PC-9 (cell line): ENCODE data around the gene PDE6D. TPM values are rescaled to one million over a fixed set of nuclear protein-coding genes. Genes with fewer than 3 reads are reported as not detected.

Source experiments
- BruUV-seq: library from RNA; stranded (reverse); fragments of 400-500 nt; replicated peaks from 2 replicates; lab custom pipeline; 2021; lab: Mats Ljungman, UMichigan
- CTCF ChIA-PET: fragments of 300-600 bp; sonication (Branson Sonifier 250); formaldehyde crosslinking; loops from one replicate; lab custom pipeline; 2022; ENCODE audit warnings: antibody characterized with exemption; lab: Charles Lee
- POLR2A ChIA-PET: fragments of 300-600 bp; sonication (Branson Sonifier 250); formaldehyde crosslinking; loops from one replicate; lab custom pipeline; 2022; ENCODE audit warnings: antibody characterized with exemption; ENCODE audit not compliant: unreplicated experiment; lab: Charles Lee
- DNase-seq, 2 experiments: peaks; one replicate each; pipeline versions ENCODE4 v3.0.0 to v3.0.0-alpha.2; 2015 to 2022; ENCODE audit warnings: mixed read lengths in 1 of 2
- H2AFZ ChIP-seq: fragments of 200-600 bp; sonication (generic); 2 replicates; pipeline ENCODE4 v1.8.1; 2017; ENCODE audit warnings: antibody characterized with exemption
- H3F3A ChIP-seq: fragments of 200-600 bp; sonication (generic); 2 replicates; pipeline ENCODE4 v1.8.1; 2017; ENCODE audit warnings: antibody characterized with exemption, mild to moderate bottlenecking, low read depth; ENCODE audit not compliant: insufficient read depth
- H3K27ac ChIP-seq: fragments of 200-600 bp; sonication (generic); 2 replicates; pipeline ENCODE4 v1.6.1; 2016; ENCODE audit warnings: mixed run types
- H3K27me3 ChIP-seq: fragments of 200-600 bp; sonication (generic); 2 replicates; pipeline ENCODE4 v1.6.1; 2016; ENCODE audit warnings: low read depth, mixed run types; ENCODE audit not compliant: insufficient read depth
- H3K36me3 ChIP-seq: fragments of 200-600 bp; sonication (generic); 2 replicates; pipeline ENCODE4 v1.6.1; 2016; ENCODE audit warnings: low read depth, mixed run types
- H3K4me1 ChIP-seq: fragments of 200-600 bp; sonication (generic); replicated peaks from 2 replicates; pipeline ENCODE4 v1.6.1; 2016; ENCODE audit warnings: mixed run types; ENCODE audit not compliant: insufficient read depth
- H3K4me2 ChIP-seq: fragments of 200-600 bp; sonication (generic); 2 replicates; pipeline ENCODE4 v1.6.1; 2017; ENCODE audit warnings: mixed run types
- H3K4me3 ChIP-seq: fragments of 200-600 bp; sonication (generic); 2 replicates; pipeline ENCODE4 v1.6.1; 2016; ENCODE audit warnings: mixed run types
- H3K79me2 ChIP-seq: fragments of 200-600 bp; sonication (generic); 2 replicates; pipeline ENCODE4 v1.6.1; 2017; ENCODE audit warnings: low read depth, mixed run types
- H3K9me2 ChIP-seq: fragments of 200-600 bp; sonication (generic); 2 replicates; pipeline ENCODE4 v1.8.1; 2017; ENCODE audit warnings: mild to moderate bottlenecking; ENCODE audit not compliant: insufficient read depth
- H3K9me3 ChIP-seq: fragments of 200-600 bp; sonication (generic); 2 replicates; pipeline ENCODE4 v1.8.1; 2016; ENCODE audit warnings: low read depth; ENCODE audit not compliant: insufficient read depth
- H4K20me1 ChIP-seq: fragments of 200-600 bp; sonication (generic); 2 replicates; pipeline ENCODE4 v1.8.1; 2017; ENCODE audit not compliant: insufficient read depth
- CTCF ChIP-seq: fragments of 200-600 bp; sonication (generic); conservative IDR thresholded peaks from 2 replicates; pipeline ENCODE4 v1.6.1; 2017; ENCODE audit warnings: mixed run types, antibody characterized with exemption, mild to moderate bottlenecking, moderate library complexity
- EZH2 ChIP-seq: fragments of 200-600 bp; sonication (generic); IDR thresholded peaks from 2 replicates; pipeline ENCODE4 v1.8.0; 2017; ENCODE audit warnings: antibody characterized with exemption, low read depth
- intact Hi-C: fragments of 100-400 bp; cut with micrococcal nuclease; formaldehyde crosslinking; loops from one replicate; pipeline ENCODE4 v1.10.0; 2022; ENCODE audit not compliant: unreplicated experiment
- total RNA-seq: library from RNA; stranded (reverse); gene quantifications from 2 replicates; pipeline ENCODE4 v1.2.3, GENCODE V29; 2021

PDE6D gene
- total RNA-seq, 1 experiment from 2014 or later, result 32.2 TPM

DNA sequence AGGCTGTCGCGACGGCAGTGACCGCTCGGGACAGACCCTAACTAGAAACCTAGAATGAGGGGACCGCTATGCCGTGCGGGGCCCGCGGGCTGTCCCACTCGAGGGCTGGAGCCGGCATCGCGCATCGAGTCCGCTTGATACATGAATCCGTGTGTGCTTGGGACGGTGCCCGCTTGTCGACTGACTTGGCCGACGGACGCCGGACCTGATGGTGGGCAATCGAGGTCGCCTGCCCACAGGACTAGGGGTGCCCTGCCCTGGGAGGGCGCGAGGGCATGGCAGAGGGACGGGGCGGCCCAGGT is 73.5 kb downstream of the PDE6D start:
- H4K20me1 ChIP-seq, result peaks cover 22% of the 10 kb centered on the region
- H3K27me3 ChIP-seq, result no peaks in the 10 kb centered on the region
- peak overlapping the region; percentile 68 for H3K4me3 ChIP-seq
- peak overlapping the region; percentile 90 for H2AFZ ChIP-seq
- POLR2A ChIA-PET, result interaction anchor here (1.3 kb wide), 1 partner anchor 94 kb away, joined by 9 read pairs; no protein-coding TSS in a partner anchor
- no peaks in the 10 kb centered on the region for H3K9me2 ChIP-seq
- H3K79me2 ChIP-seq, result peaks cover 56% of the 10 kb centered on the region
- no peaks in the 10 kb centered on the region for H3K9me3 ChIP-seq
- intact Hi-C loops, result loop anchor here (1.0 kb wide), 1 partner anchor 33 kb away; no protein-coding TSS in a partner anchor
- H3F3A ChIP-seq, result peaks cover 36% of the 10 kb centered on the region
- peak overlapping the region; percentile 99 for H3K27ac ChIP-seq
- BruUV-seq, result no TSS peak
- H3K4me2 ChIP-seq, result peak overlapping the region; percentile 92
- TF ChIP-seq CTCF, result no peak
- no peak for TF ChIP-seq EZH2
- DNase-seq, result peak in 1 of 2 experiments; percentile 55
- peaks cover 14% of the 10 kb centered on the region for H3K36me3 ChIP-seq
- CTCF ChIA-PET, result interaction anchor here (1.5 kb wide), 1 partner anchor 34 kb away, joined by 4 read pairs; no protein-coding TSS in a partner anchor
- H3K4me1 ChIP-seq, result peaks cover 26% of the 10 kb centered on the region

DNA sequence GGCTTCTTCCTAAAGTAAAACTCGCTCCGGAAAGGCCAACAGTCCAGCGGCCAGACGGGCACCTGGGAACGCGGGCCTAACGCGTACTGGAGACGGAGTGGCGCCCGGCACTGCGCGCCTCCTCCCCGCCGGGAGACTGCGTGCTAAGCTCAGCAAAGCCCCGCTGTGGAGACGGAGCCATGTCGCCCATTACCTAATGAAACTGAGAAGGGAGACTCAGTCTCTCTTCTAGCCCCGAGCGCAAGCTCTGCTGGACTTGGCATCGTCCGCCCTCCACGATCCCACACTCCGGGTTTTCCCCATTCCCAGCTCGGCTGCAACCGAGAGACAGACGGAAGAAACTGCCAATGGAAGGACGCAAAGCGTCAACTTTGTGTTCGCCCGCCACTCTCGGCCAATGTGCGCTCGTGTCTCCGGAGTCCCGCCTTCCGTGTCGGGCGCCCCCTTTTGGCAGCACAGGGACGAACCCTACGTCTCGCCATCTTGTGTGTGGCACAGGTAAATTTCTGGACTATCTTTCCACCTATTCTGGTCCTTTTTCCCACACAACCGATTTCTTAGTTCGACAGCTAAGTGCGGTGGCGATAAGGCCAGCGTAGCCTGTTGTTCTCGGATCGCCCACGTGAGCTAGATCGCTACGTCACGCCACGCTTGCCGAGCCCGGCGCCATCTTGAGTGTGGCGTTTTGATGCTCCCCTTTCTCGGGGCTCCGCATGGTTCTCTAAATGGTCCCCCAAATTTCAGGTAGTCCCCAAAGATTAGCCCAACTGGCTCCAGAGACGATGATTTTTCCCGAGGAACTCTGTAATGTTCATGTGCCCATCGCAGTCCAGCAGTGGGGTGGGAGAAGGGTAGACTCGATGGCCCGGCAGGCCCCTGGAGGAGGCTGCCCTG is 74.1 kb downstream of the PDE6D start:
- Histone ChIP-seq H3K27ac (peak overlapping the region; percentile 99), H3K79me2 (peaks cover 50% of the 10 kb centered on the region), H3K4me2 (peak overlapping the region; percentile 92), H3F3A (peaks cover 30% of the 10 kb centered on the region; the same call in 1 of the 2 replicates), H4K20me1 (peaks cover 16% of the 10 kb centered on the region), H3K36me3 (peaks cover 8% of the 10 kb centered on the region), H3K9me3 (no peaks in the 10 kb centered on the region), H3K4me1 (peaks cover 21% of the 10 kb centered on the region), H3K27me3 (no peaks in the 10 kb centered on the region), H2AFZ (peak overlapping the region; percentile 90), H3K4me3 (peak overlapping the region; percentile 68), H3K9me2 (no peaks in the 10 kb centered on the region)
- BruUV-seq, result TSS peak; percentile 49
- intact Hi-C loops, result loop anchor here (1.0 kb wide), 1 partner anchor 33 kb away; no protein-coding TSS in a partner anchor
- DNase-seq, result peak; percentile 92 to 97
- TF ChIP-seq EZH2 (no peak), CTCF (peak; percentile 83)
- POLR2A ChIA-PET, result interaction anchor here (0.6 to 0.7 kb wide), 3 partner anchors 33 to 108 kb away, joined by 3 to 4 read pairs (median 4); no protein-coding TSS in a partner anchor
- CTCF ChIA-PET, result interaction anchor here (1.1 to 1.5 kb wide), 2 partner anchors 30 to 34 kb away, joined by 4 to 5 read pairs; no protein-coding TSS in a partner anchor

GRCh38 chr2:231704017-231704416 is 77.1 kb downstream of the PDE6D start:
- Histone ChIP-seq H3K79me2 (peaks cover 22% of the 10 kb centered on the region), H4K20me1 (no peaks in the 10 kb centered on the region), H2AFZ (no peak overlapping the region), H3K4me2 (no peak overlapping the region), H3K9me2 (no peaks in the 10 kb centered on the region), H3K36me3 (no peaks in the 10 kb centered on the region), H3K4me3 (no peak overlapping the region), H3K4me1 (peaks cover 12% of the 10 kb centered on the region), H3F3A (peaks cover 15% of the 10 kb centered on the region; the same call in 1 of the 2 replicates), H3K9me3 (no peaks in the 10 kb centered on the region), H3K27me3 (no peaks in the 10 kb centered on the region), H3K27ac (no peak overlapping the region)
- TF ChIP-seq CTCF, result no peak
- no peak for TF ChIP-seq EZH2
- CTCF ChIA-PET, result no interaction called here
- intact Hi-C loops, result no loop called here
- no peak for DNase-seq
- POLR2A ChIA-PET, result interaction anchor here (0.6 kb wide), 1 partner anchor 30 kb away, joined by 4 read pairs; no protein-coding TSS in a partner anchor
- no TSS peak for BruUV-seq
